ENCODE results near the gene ADRA1B.

The ADRA1B gene

GRCh38 chr5:159901772-159902171 lies 14.5 kb upstream of the ADRA1B start:
- TF ChIP-seq REST (IDR thresholded peaks at IDR 0.05; ENCODE audit: insufficient replicate concordance, low read depth), result no peak
- TF ChIP-seq POLR2AphosphoS5 (IDR thresholded peaks at IDR 0.05; ENCODE audit: low read depth), result no peak
- TF ChIP-seq CTCF (IDR thresholded peaks at IDR 0.05; ENCODE audit: insufficient read depth, low read length), result no peak
- TF ChIP-seq SPI1 (IDR thresholded peaks at IDR 0.05; ENCODE audit: borderline replicate concordance, low read depth), result no peak
- no peak for TF ChIP-seq GABPA (IDR thresholded peaks at IDR 0.05; ENCODE audit: low read depth)
- Histone ChIP-seq H3K4me3 (replicated peaks; ENCODE audit: insufficient read depth, low read length) (no peak overlapping the region), H3K27me3 (ENCODE audit: insufficient read depth, poor library complexity, severe bottlenecking) (peaks cover 7% of the 10 kb centered on the region), H3K27ac (replicated peaks) (no peak overlapping the region)
- DNase-seq (ENCODE audit: low read depth in 1 of 2, low spot score in 1 of 2), result no peak

DNA sequence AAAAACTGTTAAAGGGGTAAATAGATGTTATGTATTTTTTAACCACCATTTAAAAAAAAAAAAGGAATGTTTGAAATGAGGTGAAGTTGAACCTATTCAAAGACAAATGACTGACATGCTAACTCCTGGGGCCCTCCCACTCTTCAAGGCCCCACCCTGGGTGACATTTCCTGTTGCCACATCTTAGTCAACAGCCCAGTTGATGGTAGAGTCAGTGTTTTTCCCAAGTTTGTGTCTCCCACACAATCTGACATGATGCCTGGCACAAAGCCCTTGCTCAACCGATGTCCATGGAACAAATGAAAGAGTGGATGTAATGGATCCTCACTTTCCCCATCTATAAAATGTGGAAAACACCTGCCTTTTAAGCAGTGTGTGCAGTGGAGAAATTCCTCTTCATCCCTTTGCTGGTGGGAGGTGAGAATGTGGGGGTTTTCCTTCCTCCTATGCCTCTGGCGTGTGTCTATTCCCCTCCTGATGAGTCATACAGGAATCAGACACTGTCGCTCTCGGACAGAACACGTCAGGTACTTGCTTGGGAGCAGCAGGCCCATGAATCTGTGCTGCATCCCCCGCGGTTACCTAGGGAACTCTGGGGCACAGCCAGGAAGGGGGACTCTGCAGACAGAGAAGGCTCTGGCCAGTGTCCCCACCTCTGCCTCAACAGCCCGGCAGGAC lies 13.7 kb upstream of the ADRA1B start:
- Histone ChIP-seq H3K27me3 (ENCODE audit: insufficient read depth, poor library complexity, severe bottlenecking) (peaks cover 7% of the 10 kb centered on the region), H3K4me3 (replicated peaks; ENCODE audit: insufficient read depth, low read length) (no peak overlapping the region), H3K27ac (replicated peaks) (no peak overlapping the region)
- no peak for TF ChIP-seq SPI1 (IDR thresholded peaks at IDR 0.05; ENCODE audit: borderline replicate concordance, low read depth)
- TF ChIP-seq CTCF (IDR thresholded peaks at IDR 0.05; ENCODE audit: insufficient read depth, low read length), result no peak
- TF ChIP-seq REST (IDR thresholded peaks at IDR 0.05; ENCODE audit: insufficient replicate concordance, low read depth), result no peak
- TF ChIP-seq GABPA (IDR thresholded peaks at IDR 0.05; ENCODE audit: low read depth), result no peak
- no peak for TF ChIP-seq POLR2AphosphoS5 (IDR thresholded peaks at IDR 0.05; ENCODE audit: low read depth)
- DNase-seq (ENCODE audit: low read depth in 1 of 2, low spot score in 1 of 2), result no peak

- Histone ChIP-seq H3K27me3 (ENCODE audit: insufficient read depth, poor library complexity, severe bottlenecking) (peaks cover 7% of the 10 kb centered on the region), H3K27ac (replicated peaks) (no peak overlapping the region), H3K4me3 (replicated peaks; ENCODE audit: insufficient read depth, low read length) (no peak overlapping the region)
- no peak for TF ChIP-seq SPI1 (IDR thresholded peaks at IDR 0.05; ENCODE audit: borderline replicate concordance, low read depth)
- TF ChIP-seq CTCF (IDR thresholded peaks at IDR 0.05; ENCODE audit: insufficient read depth, low read length), result no peak
- TF ChIP-seq POLR2AphosphoS5 (IDR thresholded peaks at IDR 0.05; ENCODE audit: low read depth), result no peak
- no peak for TF ChIP-seq REST (IDR thresholded peaks at IDR 0.05; ENCODE audit: insufficient replicate concordance, low read depth)
- TF ChIP-seq GABPA (IDR thresholded peaks at IDR 0.05; ENCODE audit: low read depth), result no peak
- DNase-seq (ENCODE audit: low read depth in 1 of 2, low spot score in 1 of 2), result no peak
Observed at GRCh38 chr5:159903131-159903530, 13.2 kb upstream of the ADRA1B start.

All from HL-60 (cell line).